HK-2 (cell line): ENCODE results near the gene EPC2.
"Not testable (repeated sequence)": the region's sequence is repeated elsewhere in the genome, so short reads cannot be mapped to it uniquely, and the experiment has no call there.

Experiments
- DNase-seq: peaks from one replicate; pipeline ENCODE4 v3.0.0-alpha.2; 2018; ENCODE audit not compliant: unreplicated experiment

EPC2 gene

GRCh38 chr2:148721991-148722777, 77.6 kb downstream of the EPC2 start:
- no peak for DNase-seq

GRCh38 chr2:148725564-148725963, 81.0 kb downstream of the EPC2 start:
- no peak for DNase-seq

- DNase-seq, result no peak
Measured at GRCh38 chr2:148726228-148726627, 81.7 kb downstream of the EPC2 start.

DNA sequence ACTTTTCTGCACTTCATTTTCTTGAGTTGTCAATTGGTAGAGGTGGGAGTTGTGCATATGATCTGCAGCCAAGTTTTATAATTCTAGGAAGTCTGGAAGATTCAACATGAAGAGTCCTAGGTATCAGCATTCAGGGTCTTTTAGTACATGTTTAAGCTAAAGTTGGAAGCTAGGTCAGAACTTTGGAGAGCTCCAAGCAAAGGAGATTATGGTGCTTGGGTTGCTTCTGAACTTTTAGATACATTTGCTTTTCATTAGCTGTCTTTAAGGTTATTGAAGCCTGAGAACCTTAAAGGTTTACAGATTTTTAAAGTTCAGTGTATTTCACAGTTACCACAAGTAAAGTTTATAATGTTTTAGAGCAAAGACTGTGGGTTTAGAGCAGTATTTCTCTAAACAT, 85.5 kb downstream of the EPC2 start:
- no peak for DNase-seq

GRCh38 chr2:148737742-148738141, 93.2 kb downstream of the EPC2 start:
- no peak for DNase-seq

- no peak for DNase-seq
Measured at GRCh38 chr2:148739454-148740105, 95.0 kb downstream of the EPC2 start.

DNA sequence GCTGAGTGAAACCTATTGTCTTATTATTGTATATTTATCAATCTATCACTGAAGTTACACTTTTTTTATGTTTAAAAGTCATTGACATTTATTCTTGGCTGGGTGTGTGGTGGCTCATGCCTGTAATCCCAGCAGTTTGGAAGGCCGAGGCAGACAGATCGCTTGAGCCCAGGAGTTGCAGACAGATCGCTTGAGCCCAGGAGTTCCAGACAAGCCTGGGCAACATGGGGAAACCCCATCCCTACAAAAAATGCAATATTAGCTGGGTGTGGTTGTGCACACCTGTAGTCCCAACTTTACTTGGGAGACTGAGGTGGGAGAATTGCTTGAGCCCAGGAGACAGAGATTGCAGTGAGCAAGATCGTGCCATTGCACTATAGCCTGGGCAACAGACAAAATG, 97.8 kb downstream of the EPC2 start:
- no peak for DNase-seq

DNA sequence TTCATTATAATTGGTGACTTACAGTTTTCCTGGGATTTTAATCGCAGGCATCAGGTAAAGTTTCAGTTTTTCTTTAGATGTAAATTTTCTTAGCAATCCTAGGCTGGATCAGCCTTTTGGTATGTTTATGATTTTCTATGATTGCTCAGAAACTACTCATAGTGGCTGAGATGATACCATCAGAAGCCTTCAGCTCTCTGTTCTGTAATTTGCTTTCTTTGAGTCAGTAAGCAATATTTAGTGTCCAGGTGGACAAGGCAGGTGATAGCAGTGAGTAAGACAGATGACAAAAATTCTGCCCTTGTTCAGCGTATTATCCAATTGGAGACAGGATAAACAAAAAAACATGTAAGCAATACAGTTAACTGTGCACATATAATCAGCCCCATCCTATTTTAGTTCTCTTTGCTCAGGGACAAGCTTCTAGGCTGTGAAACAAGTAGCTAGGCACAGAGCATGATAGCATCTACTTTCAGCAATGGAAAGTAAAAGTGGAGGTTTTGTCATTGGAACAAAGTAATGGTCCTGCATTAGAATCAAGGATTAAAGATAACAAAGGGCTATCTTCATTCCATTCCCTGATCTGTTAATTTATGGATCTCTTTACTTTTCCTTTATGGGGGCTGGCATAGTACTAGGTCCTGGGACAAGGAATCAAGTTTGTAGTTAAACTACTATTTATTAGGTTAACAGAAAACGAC, 100.8 kb downstream of the EPC2 start:
- DNase-seq, result no peak

DNA sequence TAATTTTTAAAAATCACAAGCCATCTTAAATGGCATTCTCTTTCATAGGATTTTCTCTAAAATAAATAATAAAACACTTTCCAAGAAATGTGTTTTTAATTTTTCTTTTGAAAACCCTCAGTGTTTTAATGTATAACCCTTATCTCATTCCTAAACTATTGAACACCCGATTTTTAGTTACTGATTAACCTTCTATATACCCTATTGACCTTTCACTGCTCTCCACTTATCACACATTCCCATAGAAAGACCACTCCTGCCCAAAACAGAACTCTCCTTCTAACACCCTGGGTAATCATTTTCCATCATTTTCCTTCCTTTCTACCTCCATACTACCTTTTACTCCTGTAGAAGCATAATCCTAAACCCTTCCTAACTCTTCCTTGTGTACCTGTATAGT, 102.4 kb downstream of the EPC2 start:
- no peak for DNase-seq

DNA sequence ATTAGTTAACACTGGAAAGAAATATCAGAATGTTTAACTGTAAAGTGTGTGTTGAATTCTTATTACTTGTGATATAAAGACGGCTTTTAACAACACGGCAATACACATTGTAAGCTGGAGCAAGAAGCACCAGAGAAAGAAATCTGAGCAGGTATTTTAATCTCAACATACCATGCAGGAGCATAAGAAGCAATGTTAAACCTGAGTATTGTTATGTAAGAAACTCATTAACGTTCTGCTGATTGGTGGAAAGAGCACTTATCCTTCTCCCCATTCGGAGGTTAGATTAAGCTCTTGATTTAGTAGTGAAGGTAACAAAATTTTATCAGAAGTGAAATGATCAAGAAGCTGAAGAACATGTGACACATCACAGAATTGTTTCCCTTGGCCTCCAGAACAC, 107.4 kb downstream of the EPC2 start:
- DNase-seq, result no peak

- no peak for DNase-seq
Measured at GRCh38 chr2:148752977-148753376, 108.4 kb downstream of the EPC2 start.

DNA sequence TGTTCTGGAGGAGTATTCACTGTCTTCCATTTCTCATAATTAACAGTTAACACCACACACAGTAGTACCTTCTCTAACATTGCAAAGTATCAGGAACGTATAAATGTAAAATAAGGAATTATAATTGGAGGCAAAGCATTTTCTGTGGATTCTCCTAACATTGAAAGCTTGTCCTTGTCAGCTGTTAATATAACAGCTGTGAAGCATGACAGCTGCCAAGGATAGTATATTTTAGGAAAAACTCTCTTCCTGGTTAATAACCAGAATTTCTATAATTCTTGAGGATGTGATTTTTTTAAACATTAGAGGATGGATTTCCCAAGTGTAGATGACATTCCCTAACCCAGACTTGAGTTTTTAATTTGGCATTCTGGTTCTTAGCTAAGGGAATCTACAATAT, 110.3 kb downstream of the EPC2 start:
- DNase-seq, result no peak

GRCh38 chr2:148756292-148756975, 111.9 kb downstream of the EPC2 start:
- no peak for DNase-seq

DNA sequence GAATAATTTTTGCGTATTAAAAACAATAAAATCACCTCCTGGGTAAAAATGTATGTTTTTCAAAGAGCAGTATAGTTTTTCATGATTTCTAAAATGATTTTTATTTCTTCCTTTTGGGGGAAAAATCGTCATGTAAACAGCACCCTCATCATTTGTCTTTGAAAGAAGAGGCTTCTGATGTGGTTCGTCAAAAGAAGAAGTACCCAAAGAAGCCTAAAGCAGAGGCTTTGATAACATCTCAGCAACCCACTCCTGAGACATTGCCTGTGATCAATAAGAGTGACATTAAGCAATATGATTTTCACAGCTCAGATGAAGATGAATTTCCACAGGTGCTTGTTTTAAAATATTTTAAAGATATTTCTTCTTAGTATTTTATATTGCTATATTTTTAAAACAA, 120.3 kb downstream of the EPC2 start:
- no peak for DNase-seq

DNA sequence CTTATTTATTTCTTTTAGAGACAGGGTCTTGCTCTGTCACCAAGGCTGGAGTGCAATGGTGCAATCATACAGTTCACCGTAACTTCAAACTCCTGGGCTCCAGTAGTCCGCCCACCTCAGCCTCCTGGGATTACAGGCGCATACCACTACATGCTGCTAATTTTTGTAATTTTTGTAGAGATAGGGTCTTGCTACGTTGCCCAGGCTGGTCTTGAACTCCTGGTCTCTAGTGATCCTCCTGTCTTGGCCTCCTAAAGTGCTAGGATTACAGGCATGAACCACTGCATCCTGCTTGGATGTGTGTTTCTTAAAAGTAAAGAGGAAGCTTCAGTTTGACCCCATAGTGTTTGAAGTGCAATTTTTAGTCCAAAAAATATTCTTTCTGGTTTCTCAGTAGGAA, 125.5 kb downstream of the EPC2 start:
- DNase-seq, result no peak

- DNase-seq, result no peak
Measured at GRCh38 chr2:148781544-148781943, 137.0 kb downstream of the EPC2 start.

GRCh38 chr2:148789059-148789458, 144.5 kb downstream of the EPC2 start:
- DNase-seq, result no peak

DNA sequence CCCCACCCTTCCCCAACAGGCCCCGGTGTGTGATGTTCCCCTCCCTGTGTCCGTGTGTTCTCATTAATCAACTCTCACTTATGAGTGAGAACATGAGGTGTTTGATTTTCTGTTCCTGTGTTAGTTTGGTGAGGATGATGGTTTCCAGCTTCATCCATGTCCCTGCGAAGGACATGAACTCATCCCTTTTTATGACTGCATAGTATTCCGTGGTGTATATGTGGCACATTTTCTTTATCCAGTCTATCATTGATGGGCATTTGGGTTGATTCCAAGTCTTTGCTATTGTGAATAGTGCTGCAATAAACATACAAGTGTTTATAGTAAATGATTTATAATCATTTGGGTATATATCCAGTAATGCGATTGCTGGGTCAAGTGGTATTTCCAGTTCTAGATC, 145.6 kb downstream of the EPC2 start:
- DNase-seq, result not testable (repeated sequence)

- no peak for DNase-seq
Measured at GRCh38 chr2:148794558-148794957, 150.0 kb downstream of the EPC2 start.

DNA sequence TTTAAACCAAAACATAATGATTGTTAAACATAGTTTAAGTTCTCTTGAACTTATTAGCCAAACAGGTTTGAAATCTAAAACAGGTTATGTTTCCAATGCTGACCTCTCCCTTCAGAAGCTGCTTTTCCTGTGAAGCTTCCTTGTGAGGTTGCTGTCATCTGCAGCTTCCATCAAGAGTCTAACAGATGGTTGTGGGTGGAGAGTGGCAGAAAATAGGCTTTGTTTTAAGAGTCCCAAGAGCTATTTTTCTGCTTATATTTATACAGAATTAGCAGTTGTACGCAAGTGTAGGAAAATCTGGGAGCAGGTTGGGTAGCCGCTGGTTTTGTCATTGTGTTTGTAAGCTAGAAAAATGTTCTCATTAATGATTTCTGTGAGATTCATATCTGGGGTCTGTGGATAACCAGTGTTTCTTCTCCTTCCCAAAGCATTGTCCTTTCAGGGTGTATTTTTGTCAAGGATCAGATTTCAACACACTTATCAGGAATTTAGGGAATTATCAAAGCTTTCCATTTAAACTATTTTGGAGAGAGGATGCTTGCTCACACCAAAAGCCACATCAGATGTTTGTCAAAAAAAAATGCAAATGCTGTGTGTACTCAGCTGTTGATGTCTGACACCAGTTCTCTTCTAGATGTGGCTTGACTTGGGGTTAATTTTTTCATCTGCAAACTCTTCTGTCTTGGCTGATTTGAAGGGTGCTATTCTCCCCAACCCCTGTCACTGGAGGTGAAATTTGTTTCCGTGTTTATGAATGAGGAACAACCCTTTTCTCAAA, 152.4 kb downstream of the EPC2 start:
- DNase-seq, result no peak

DNA sequence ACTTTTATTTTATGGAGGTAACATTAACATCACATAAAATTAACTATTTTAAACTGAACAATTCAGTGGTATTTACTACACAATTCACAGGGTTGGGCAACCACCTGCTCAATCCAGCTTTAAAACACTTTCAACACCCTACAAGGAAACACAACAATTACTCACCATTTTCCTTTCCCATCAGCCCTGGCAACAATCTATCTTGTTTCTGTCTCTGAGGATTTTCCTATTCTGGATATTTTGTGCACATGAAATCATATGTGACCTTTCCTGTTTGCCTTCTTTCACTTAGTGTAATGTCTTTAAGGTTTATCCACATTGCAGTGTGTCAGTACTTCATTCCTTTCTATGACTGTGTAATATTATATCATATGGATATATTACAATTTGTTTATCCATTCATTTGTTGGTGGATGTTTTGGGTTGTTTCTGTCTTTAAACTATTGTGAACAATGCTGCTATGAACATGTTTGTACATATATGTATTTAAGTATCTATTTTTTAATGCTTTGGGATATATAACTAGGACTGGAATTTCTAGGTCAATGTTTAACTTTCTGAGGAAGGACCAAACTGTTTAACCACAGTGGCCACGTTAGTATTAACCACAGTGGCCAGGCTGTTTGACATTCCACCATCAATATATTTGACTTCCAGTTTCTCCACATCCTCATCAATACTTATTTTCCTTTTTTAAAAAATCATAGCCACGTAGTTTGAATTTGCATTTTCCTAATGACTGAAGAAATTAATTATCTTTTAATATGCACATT, 158.1 kb downstream of the EPC2 start:
- DNase-seq, result no peak
